ENCODE results near the gene NDUFC2.

- TF ChIP-seq CTCF (IDR thresholded peaks at IDR 0.05) (no peak), POLR2A (IDR thresholded peaks at IDR 0.05) (no peak)
These were observed 16.1 kb downstream of the NDUFC2 start, which contains the start of gene THRSP for GRCh38 chr11:78063440-78064181.

All from sigmoid colon (tissue), 3 donors.